ENCODE data around the gene MRPL2. TPM values are rescaled to one million over a fixed set of nuclear protein-coding genes. Genes with fewer than 3 reads are reported as not detected.
A peak's percentile ranks its signal among the peaks of the same experiment; 100 is the strongest.

MRPL2 gene
- total RNA-seq, 2 donors from 2014 or later: 51.6 to 65.2 TPM

- peak within 1 kb of the TSS; percentile 61 for H3K27ac ChIP-seq (ENCODE audit: low read depth, low read length)
Measured at GRCh38 chr6:43053545-43054205, 5.6 kb downstream of the MRPL2 start, which contains the start of gene CUL7. TSS of gene CUL7 (minus strand) at chr6:43053851. CDS start at chr6:43052788, 1,063 bp downstream.

GRCh38 chr6:43052842-43053544 lies 6.2 kb downstream of the MRPL2 start:
- no peak for TF ChIP-seq CTCF (conservative IDR thresholded peaks at IDR 0.05)
- H3K4me1 Mint-ChIP-seq: peaks cover 24% of the 10 kb centered on the region
- H3K9me3 Mint-ChIP-seq: no peaks in the 10 kb centered on the region
- peak; percentile 77 for DNase-seq
- peak overlapping the region; percentile 95 for H3K27ac Mint-ChIP-seq
- no peaks in the 10 kb centered on the region for H3K27me3 Mint-ChIP-seq (ENCODE audit: insufficient read depth)
- Histone ChIP-seq H3K9me3 (ENCODE audit: control insufficient read depth, low read length) (no peaks in the 10 kb centered on the region), H3K4me1 (ENCODE audit: control insufficient read depth, insufficient read depth, low read length) (peaks cover 3% of the 10 kb centered on the region), H3K4me3 (ENCODE audit: low read length) (peak overlapping the region; percentile 93), H3K27me3 (ENCODE audit: control insufficient read depth, insufficient read depth, low read length, poor library complexity, severe bottlenecking) (no peaks in the 10 kb centered on the region), H3K27ac (ENCODE audit: low read depth, low read length) (peak overlapping the region; percentile 61), H3K36me3 (ENCODE audit: control insufficient read depth, insufficient read depth, low read length) (peaks cover 67% of the 10 kb centered on the region), H3K9ac (ENCODE audit: extremely low read depth, low read length, poor library complexity, severe bottlenecking) (peak overlapping the region; percentile 89)
- H3K36me3 Mint-ChIP-seq (ENCODE audit: low read depth): peaks cover 56% of the 10 kb centered on the region
- H3K4me3 Mint-ChIP-seq: peak overlapping the region; percentile 98
- 18 to 38% methylated on average over 9 to 22 of the region's 22 CpGs for WGBS, 2 experiments (ENCODE audit: insufficient coverage in 1 of 2, insufficient read length in 1 of 2)

More at GRCh38 chr6:43053545-43054205, 5.6 kb downstream of the MRPL2 start, which contains the start of gene CUL7:
- WGBS, 2 experiments (ENCODE audit: insufficient coverage in 1 of 2, insufficient read length in 1 of 2): 0% methylated on average over 20 to 44 of the region's 45 CpGs
- H3K27me3 Mint-ChIP-seq (ENCODE audit: insufficient read depth): no peaks in the 10 kb centered on the region
- Histone ChIP-seq H3K9me3 (ENCODE audit: control insufficient read depth, low read length) (no peaks in the 10 kb centered on the region), H3K9ac (ENCODE audit: extremely low read depth, low read length, poor library complexity, severe bottlenecking) (peak within 1 kb of the TSS; percentile 89), H3K27me3 (ENCODE audit: control insufficient read depth, insufficient read depth, low read length, poor library complexity, severe bottlenecking) (no peaks in the 10 kb centered on the region), H3K4me3 (ENCODE audit: low read length) (peak within 1 kb of the TSS; percentile 93), H3K36me3 (ENCODE audit: control insufficient read depth, insufficient read depth, low read length) (peaks cover 62% of the 10 kb centered on the region), H3K4me1 (ENCODE audit: control insufficient read depth, insufficient read depth, low read length) (peaks cover 7% of the 10 kb centered on the region)
- peak within 1 kb of the TSS; percentile 98 for H3K4me3 Mint-ChIP-seq
- H3K4me1 Mint-ChIP-seq: peaks cover 31% of the 10 kb centered on the region
- H3K36me3 Mint-ChIP-seq (ENCODE audit: low read depth): peaks cover 54% of the 10 kb centered on the region
- peak within 1 kb of the TSS; percentile 95 for H3K27ac Mint-ChIP-seq
- no peak for TF ChIP-seq CTCF (conservative IDR thresholded peaks at IDR 0.05)
- DNase-seq: peak; percentile 94
- no peaks in the 10 kb centered on the region for H3K9me3 Mint-ChIP-seq

GRCh38 chr6:43052225-43052841 lies 6.9 kb downstream of the MRPL2 start:
- TF ChIP-seq CTCF (conservative IDR thresholded peaks at IDR 0.05): no peak
- no peak for DNase-seq
- Mint-ChIP-seq H3K4me3 (peak overlapping the region; percentile 98), H3K27me3 (ENCODE audit: insufficient read depth) (no peaks in the 10 kb centered on the region), H3K36me3 (ENCODE audit: low read depth) (peaks cover 56% of the 10 kb centered on the region), H3K27ac (peak overlapping the region; percentile 95), H3K4me1 (peaks cover 23% of the 10 kb centered on the region), H3K9me3 (no peaks in the 10 kb centered on the region)
- Histone ChIP-seq H3K36me3 (ENCODE audit: control insufficient read depth, insufficient read depth, low read length) (peaks cover 68% of the 10 kb centered on the region), H3K4me3 (ENCODE audit: low read length) (peak overlapping the region; percentile 93), H3K4me1 (ENCODE audit: control insufficient read depth, insufficient read depth, low read length) (peaks cover 3% of the 10 kb centered on the region), H3K9ac (ENCODE audit: extremely low read depth, low read length, poor library complexity, severe bottlenecking) (peak overlapping the region; percentile 89), H3K27ac (ENCODE audit: low read depth, low read length) (no peak overlapping the region), H3K9me3 (ENCODE audit: control insufficient read depth, low read length) (no peaks in the 10 kb centered on the region), H3K27me3 (ENCODE audit: control insufficient read depth, insufficient read depth, low read length, poor library complexity, severe bottlenecking) (no peaks in the 10 kb centered on the region)
- 94 to 96% methylated on average over 14 to 19 of the region's 19 CpGs for WGBS, 2 experiments (ENCODE audit: insufficient coverage in 1 of 2, insufficient read length in 1 of 2)

All from endodermal cell (in vitro differentiated cells).